SH-SY5Y (cell line): ENCODE measurements around the gene DLG5.

Experiments
- GATA2 ChIP-seq: IDR thresholded peaks from 2 replicates; pipeline ENCODE4 v1.6.1; 2011; ENCODE audit warnings: mild to moderate bottlenecking, low read depth, low read length
- GATA3 ChIP-seq: IDR thresholded peaks from 2 replicates; pipeline ENCODE4 v1.6.1; 2011; ENCODE audit warnings: low read depth, mild to moderate bottlenecking, low read length, moderate library complexity

DNA sequence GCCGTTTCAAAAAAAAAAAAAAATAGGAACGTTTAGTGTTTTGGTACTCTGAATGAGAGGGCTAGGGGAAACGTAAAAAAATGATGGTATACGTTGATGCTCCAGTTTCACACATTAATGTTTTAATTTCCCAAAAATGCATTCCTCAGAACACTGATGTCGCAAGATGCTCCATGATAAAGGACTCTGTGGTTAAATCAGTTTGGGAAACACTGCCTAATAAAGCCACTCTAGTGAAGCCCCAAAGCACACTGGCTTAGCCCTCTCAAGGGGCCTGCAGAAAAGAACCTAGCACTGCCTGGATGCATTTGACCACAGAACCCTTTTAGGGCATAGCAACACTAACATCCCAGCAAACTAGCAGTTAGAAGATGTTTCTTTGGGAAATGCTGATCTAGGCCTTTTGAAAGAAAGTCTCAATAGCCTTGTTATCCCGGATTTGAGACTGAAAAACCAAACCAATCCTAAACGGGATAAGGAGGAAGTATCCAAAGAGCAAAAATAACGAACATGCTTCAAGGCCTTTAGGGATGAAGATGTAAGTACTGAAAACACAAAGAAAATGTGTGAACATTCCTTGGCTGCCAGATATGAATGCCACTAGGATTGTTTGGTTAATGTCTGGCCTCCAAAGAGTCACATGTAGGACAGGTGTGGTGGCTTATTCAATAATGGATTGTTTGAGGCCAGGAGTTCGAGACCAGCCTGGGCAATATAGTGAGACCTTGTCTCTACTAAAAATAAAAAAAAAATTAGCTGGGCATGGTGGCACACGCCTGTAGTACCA is 11.0 kb downstream of the DLG5 start:
- no peak for TF ChIP-seq GATA2
- no peak for TF ChIP-seq GATA3
